ENCODE data around the gene RICTOR. TPM values are rescaled to one million over a fixed set of nuclear protein-coding genes. Genes with fewer than 3 reads are reported as not detected.

Gene RICTOR
- polyA plus RNA-seq, 1 donor from 2014 or later, result 12.9 TPM

DNA sequence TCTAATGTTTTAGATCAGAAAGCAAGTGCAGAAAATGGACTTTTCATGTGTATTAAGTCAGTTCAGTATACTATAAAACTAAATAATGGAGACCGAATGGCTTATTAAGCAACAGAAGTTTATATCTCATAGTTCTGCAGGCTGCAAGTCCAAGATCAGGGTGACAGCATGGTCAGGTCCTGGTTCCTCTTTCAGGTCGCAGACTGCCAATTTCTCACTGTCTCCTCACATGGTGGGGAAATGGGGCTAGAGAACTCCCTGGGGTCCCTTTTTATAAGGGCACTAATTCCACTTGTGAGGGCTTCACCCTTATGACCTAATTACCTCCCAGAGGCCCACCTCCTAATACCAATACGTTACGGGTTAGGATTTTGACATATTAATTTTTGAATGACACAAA, 48.7 kb downstream of the RICTOR start:
- no peaks in the 10 kb centered on the region for H3K9me3 ChIP-seq (ENCODE audit: low read length)
- TF ChIP-seq, protein P1, sequence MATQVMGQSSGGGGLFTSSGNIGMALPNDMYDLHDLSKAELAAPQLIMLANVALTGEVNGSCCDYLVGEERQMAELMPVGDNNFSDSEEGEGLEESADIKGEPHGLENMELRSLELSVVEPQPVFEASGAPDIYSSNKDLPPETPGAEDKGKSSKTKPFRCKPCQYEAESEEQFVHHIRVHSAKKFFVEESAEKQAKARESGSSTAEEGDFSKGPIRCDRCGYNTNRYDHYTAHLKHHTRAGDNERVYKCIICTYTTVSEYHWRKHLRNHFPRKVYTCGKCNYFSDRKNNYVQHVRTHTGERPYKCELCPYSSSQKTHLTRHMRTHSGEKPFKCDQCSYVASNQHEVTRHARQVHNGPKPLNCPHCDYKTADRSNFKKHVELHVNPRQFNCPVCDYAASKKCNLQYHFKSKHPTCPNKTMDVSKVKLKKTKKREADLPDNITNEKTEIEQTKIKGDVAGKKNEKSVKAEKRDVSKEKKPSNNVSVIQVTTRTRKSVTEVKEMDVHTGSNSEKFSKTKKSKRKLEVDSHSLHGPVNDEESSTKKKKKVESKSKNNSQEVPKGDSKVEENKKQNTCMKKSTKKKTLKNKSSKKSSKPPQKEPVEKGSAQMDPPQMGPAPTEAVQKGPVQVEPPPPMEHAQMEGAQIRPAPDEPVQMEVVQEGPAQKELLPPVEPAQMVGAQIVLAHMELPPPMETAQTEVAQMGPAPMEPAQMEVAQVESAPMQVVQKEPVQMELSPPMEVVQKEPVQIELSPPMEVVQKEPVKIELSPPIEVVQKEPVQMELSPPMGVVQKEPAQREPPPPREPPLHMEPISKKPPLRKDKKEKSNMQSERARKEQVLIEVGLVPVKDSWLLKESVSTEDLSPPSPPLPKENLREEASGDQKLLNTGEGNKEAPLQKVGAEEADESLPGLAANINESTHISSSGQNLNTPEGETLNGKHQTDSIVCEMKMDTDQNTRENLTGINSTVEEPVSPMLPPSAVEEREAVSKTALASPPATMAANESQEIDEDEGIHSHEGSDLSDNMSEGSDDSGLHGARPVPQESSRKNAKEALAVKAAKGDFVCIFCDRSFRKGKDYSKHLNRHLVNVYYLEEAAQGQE (IDR thresholded peaks at IDR 0.05; ENCODE audit: borderline replicate concordance), result no peak
- TF ChIP-seq EZH2 (IDR thresholded peaks at IDR 0.05; ENCODE audit: borderline replicate concordance, insufficient read depth, low read length, poor library complexity, severe bottlenecking) (no peak), EP300 (conservative IDR thresholded peaks at IDR 0.05; ENCODE audit: poor library complexity, severe bottlenecking) (no peak), CTCF (IDR thresholded peaks at IDR 0.05; ENCODE audit: poor library complexity, severe bottlenecking) (no peak), RAD21 (conservative IDR thresholded peaks at IDR 0.05) (no peak), MXI1 (conservative IDR thresholded peaks at IDR 0.05; ENCODE audit: poor library complexity, severe bottlenecking) (no peak), SMC3 (conservative IDR thresholded peaks at IDR 0.05; ENCODE audit: poor library complexity) (no peak), TAF1 (IDR thresholded peaks at IDR 0.05; ENCODE audit: low read depth) (no peak), POLR2AphosphoS5 (IDR thresholded peaks at IDR 0.05) (no peak)
- H2AFZ ChIP-seq (ENCODE audit: low read depth, low read length), result no peak overlapping the region
- H3F3A ChIP-seq (ENCODE audit: insufficient read depth, low read length, poor library complexity, severe bottlenecking), result no peaks in the 10 kb centered on the region
- H3K4me2 ChIP-seq (ENCODE audit: low read length), result no peak overlapping the region
- H3K27me3 ChIP-seq (ENCODE audit: insufficient read depth, low read depth, low read length), result no peaks in the 10 kb centered on the region
- H3K4me3 ChIP-seq (ENCODE audit: low read length), result no peak overlapping the region
- no peaks in the 10 kb centered on the region for H4K20me1 ChIP-seq (ENCODE audit: insufficient read depth)
- H3K36me3 ChIP-seq (ENCODE audit: insufficient read depth, low read length), result peaks cover 5% of the 10 kb centered on the region
- no peak overlapping the region for H3K9ac ChIP-seq (ENCODE audit: low read length)
- H3K79me2 ChIP-seq (replicated peaks; ENCODE audit: insufficient read depth, low read length), result peaks cover 16% of the 10 kb centered on the region
- H3K27ac ChIP-seq (ENCODE audit: low read length), result no peak overlapping the region
- no peaks in the 10 kb centered on the region for H3K9me2 ChIP-seq (ENCODE audit: insufficient read depth, low read length)

GRCh38 chr5:39024884-39025283, 49.3 kb downstream of the RICTOR start:
- no peaks in the 10 kb centered on the region for H3K27me3 ChIP-seq (ENCODE audit: insufficient read depth, low read depth, low read length)
- no peak overlapping the region for H3K4me2 ChIP-seq (ENCODE audit: low read length)
- TF ChIP-seq RAD21 (conservative IDR thresholded peaks at IDR 0.05) (no peak), TAF1 (IDR thresholded peaks at IDR 0.05; ENCODE audit: low read depth) (no peak), EZH2 (IDR thresholded peaks at IDR 0.05; ENCODE audit: borderline replicate concordance, insufficient read depth, low read length, poor library complexity, severe bottlenecking) (no peak), EP300 (conservative IDR thresholded peaks at IDR 0.05; ENCODE audit: poor library complexity, severe bottlenecking) (no peak), CTCF (IDR thresholded peaks at IDR 0.05; ENCODE audit: poor library complexity, severe bottlenecking) (no peak), MXI1 (conservative IDR thresholded peaks at IDR 0.05; ENCODE audit: poor library complexity, severe bottlenecking) (no peak), SMC3 (conservative IDR thresholded peaks at IDR 0.05; ENCODE audit: poor library complexity) (no peak), POLR2AphosphoS5 (IDR thresholded peaks at IDR 0.05) (no peak)
- TF ChIP-seq, protein P1 (IDR thresholded peaks at IDR 0.05; ENCODE audit: borderline replicate concordance), result no peak
- peaks cover 5% of the 10 kb centered on the region for H3K36me3 ChIP-seq (ENCODE audit: insufficient read depth, low read length)
- H2AFZ ChIP-seq (ENCODE audit: low read depth, low read length), result no peak overlapping the region
- no peaks in the 10 kb centered on the region for H3K9me3 ChIP-seq (ENCODE audit: low read length)
- no peak overlapping the region for H3K9ac ChIP-seq (ENCODE audit: low read length)
- H3K9me2 ChIP-seq (ENCODE audit: insufficient read depth, low read length), result no peaks in the 10 kb centered on the region
- H3F3A ChIP-seq (ENCODE audit: insufficient read depth, low read length, poor library complexity, severe bottlenecking), result no peaks in the 10 kb centered on the region
- H3K79me2 ChIP-seq (replicated peaks; ENCODE audit: insufficient read depth, low read length), result peaks cover 15% of the 10 kb centered on the region
- H3K4me3 ChIP-seq (ENCODE audit: low read length), result no peak overlapping the region
- no peaks in the 10 kb centered on the region for H4K20me1 ChIP-seq (ENCODE audit: insufficient read depth)
- no peak overlapping the region for H3K27ac ChIP-seq (ENCODE audit: low read length)

All from neural cell (in vitro differentiated cells).